ENCODE measurements around the gene ATR. TPM values are rescaled to one million over a fixed set of nuclear protein-coding genes. Genes with fewer than 3 reads are reported as not detected.

Gene ATR
- total and polyA plus RNA-seq, 9 of the 15 experiments (the other 6 are each of a cell fraction or from before 2014, with no cell fraction given): 18.0 to 37.8 (median 23.2) TPM

DNA sequence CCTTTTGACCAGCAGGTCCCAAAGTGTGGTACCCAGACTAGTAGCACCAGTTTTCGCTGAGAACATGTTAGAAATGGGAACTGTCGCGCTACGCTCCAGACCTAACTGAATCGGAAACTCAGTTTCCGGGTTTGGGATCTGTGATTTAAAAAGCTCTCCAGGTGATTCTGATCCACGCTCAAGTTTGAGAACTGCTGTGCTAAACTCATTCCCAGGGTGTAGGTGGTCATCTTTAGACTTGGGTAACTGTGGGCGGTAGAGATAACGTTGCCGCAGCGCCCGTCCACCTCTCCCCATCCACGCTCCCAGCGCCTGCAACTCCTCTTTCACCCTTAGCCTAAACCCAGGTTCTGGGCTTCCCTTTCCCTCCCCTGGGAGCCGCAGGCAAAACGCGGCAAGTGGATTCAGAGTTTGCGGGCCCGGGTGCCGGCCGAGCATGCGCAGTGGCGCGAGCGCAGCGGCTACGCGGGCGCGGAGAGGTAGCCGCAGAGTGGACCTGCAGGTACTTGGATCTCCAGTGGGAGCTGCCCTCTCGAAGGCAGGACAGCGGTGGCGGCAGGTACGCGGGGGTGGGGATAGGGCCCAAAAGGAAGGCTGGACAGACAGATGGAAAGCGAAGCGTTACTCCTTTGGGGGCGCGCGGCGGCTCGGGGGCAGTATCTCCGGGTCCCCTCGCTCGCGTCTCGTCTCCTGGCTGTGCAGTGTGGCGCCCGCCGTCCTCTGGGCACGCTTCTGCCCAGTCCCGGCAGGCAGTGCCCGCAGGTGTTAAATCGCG lies 17.6 kb upstream of the ATR start, which contains the start of gene PLS1 (continued):
- TF ChIP-seq, protein P1, sequence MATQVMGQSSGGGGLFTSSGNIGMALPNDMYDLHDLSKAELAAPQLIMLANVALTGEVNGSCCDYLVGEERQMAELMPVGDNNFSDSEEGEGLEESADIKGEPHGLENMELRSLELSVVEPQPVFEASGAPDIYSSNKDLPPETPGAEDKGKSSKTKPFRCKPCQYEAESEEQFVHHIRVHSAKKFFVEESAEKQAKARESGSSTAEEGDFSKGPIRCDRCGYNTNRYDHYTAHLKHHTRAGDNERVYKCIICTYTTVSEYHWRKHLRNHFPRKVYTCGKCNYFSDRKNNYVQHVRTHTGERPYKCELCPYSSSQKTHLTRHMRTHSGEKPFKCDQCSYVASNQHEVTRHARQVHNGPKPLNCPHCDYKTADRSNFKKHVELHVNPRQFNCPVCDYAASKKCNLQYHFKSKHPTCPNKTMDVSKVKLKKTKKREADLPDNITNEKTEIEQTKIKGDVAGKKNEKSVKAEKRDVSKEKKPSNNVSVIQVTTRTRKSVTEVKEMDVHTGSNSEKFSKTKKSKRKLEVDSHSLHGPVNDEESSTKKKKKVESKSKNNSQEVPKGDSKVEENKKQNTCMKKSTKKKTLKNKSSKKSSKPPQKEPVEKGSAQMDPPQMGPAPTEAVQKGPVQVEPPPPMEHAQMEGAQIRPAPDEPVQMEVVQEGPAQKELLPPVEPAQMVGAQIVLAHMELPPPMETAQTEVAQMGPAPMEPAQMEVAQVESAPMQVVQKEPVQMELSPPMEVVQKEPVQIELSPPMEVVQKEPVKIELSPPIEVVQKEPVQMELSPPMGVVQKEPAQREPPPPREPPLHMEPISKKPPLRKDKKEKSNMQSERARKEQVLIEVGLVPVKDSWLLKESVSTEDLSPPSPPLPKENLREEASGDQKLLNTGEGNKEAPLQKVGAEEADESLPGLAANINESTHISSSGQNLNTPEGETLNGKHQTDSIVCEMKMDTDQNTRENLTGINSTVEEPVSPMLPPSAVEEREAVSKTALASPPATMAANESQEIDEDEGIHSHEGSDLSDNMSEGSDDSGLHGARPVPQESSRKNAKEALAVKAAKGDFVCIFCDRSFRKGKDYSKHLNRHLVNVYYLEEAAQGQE (IDR thresholded peaks at IDR 0.05; ENCODE audit: borderline replicate concordance): no peak
- TF ChIP-seq, protein P1 (CRISPR knock-in tag; IDR thresholded peaks at IDR 0.05; ENCODE audit: low read depth): peak; percentile 60; the same call in 1 of the 2 replicates
- no peak; the same call in 1 of the 2 replicates for TF ChIP-seq CREB1 (IDR thresholded peaks at IDR 0.05)
- peak; percentile 75 for TF ChIP-seq CREB1 (CRISPR knock-in tag; IDR thresholded peaks at IDR 0.05)
- TF ChIP-seq GABPA (tag; conservative IDR thresholded peaks at IDR 0.05; ENCODE audit: low read depth): peak; percentile 63
- peak; percentile 33; the same call in 1 of the 2 replicates for TF ChIP-seq SMARCA4 (IDR thresholded peaks at IDR 0.05)
- TF ChIP-seq SOX6 (IDR thresholded peaks at IDR 0.05): peak; percentile 68; the same call in 1 of the 2 replicates
- TF ChIP-seq GABPB2 (CRISPR knock-in tag; conservative IDR thresholded peaks at IDR 0.05): no peak
- no peak for TF ChIP-seq ZNF121 (CRISPR knock-in tag; conservative IDR thresholded peaks at IDR 0.05)
- TF ChIP-seq TBP (optimal IDR thresholded peaks at IDR 0.05; ENCODE audit: low read depth, low read length): peak; percentile 86
- TF ChIP-seq ZBTB17 (CRISPR knock-in tag; IDR thresholded peaks at IDR 0.05): peak; percentile 74; the same call in 1 of the 2 replicates
- peak; percentile 81 for TF ChIP-seq POLR2H (tag; IDR thresholded peaks at IDR 0.05; ENCODE audit: low read depth)
- TF ChIP-seq HDAC2 (IDR thresholded peaks at IDR 0.05): peak; percentile 82
- TF ChIP-seq EP400 (IDR thresholded peaks at IDR 0.05): peak; percentile 76
- peak; percentile 81 to 86 for TF ChIP-seq MAZ (CRISPR knock-in tag; conservative IDR thresholded peaks at IDR 0.05 in 1 of 2, IDR thresholded peaks at IDR 0.05 in 1 of 2)
- TF ChIP-seq, protein P2, sequence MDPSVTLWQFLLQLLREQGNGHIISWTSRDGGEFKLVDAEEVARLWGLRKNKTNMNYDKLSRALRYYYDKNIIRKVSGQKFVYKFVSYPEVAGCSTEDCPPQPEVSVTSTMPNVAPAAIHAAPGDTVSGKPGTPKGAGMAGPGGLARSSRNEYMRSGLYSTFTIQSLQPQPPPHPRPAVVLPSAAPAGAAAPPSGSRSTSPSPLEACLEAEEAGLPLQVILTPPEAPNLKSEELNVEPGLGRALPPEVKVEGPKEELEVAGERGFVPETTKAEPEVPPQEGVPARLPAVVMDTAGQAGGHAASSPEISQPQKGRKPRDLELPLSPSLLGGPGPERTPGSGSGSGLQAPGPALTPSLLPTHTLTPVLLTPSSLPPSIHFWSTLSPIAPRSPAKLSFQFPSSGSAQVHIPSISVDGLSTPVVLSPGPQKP (CRISPR knock-in tag; IDR thresholded peaks at IDR 0.05): no peak
- no peak for TF ChIP-seq POLR2AphosphoS2 (IDR thresholded peaks at IDR 0.05; ENCODE audit: low read length)
- peak; percentile 58 for TF ChIP-seq ARID1B (IDR thresholded peaks at IDR 0.05)
- peak; percentile 49 to 55; a peak in 3 of 4 replicates for TF ChIP-seq TEAD1 (CRISPR knock-in tag; IDR thresholded peaks at IDR 0.05)
- peak; percentile 96 for TF ChIP-seq XRCC5 (IDR thresholded peaks at IDR 0.05; ENCODE audit: low read depth, low read length)
- TF ChIP-seq CEBPB (tag; IDR thresholded peaks at IDR 0.05): no peak
- 0 out of 2 replicates have a peak, but pooled peaks have one; percentile 46 for TF ChIP-seq NFATC3 (IDR thresholded peaks at IDR 0.05)
